OCI-LY3 (cell line): ENCODE data around the gene MAT2A.

ENCODE experiments used
- EZH2phosphoT487 ChIP-seq: fragments of 200-600 bp; shearing (Covaris generic); IDR thresholded peaks from 2 replicates; pipeline ENCODE4 v1.6.1; 2018; ENCODE audit warnings: antibody characterized with exemption, mixed run types, low read depth
- TF ChIP-seq, protein P1 (sequence below): fragments of 200-600, 300-600 bp; sonication (generic); IDR thresholded peaks from 2 replicates; pipeline ENCODE4 v1.5.1; 2014; ENCODE audit warnings: antibody characterized with exemption, low read length, low read depth

DNA sequence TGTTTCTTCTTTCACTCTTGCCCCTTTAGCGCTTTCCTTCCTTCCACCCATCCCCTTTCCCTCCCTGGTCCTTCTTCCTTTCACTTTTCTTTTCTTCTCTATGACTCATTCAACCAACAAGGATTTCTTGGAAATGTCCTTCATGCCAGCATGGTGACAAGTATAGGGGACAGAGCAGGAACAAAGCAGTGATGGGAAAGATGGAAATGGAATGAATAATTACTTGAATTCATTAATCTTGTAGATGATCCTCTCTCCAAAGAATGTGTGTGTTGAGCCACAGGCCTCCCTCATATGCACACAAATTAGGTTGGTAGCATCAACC, 46.8 kb downstream of the MAT2A start:
- TF ChIP-seq, protein P1, sequence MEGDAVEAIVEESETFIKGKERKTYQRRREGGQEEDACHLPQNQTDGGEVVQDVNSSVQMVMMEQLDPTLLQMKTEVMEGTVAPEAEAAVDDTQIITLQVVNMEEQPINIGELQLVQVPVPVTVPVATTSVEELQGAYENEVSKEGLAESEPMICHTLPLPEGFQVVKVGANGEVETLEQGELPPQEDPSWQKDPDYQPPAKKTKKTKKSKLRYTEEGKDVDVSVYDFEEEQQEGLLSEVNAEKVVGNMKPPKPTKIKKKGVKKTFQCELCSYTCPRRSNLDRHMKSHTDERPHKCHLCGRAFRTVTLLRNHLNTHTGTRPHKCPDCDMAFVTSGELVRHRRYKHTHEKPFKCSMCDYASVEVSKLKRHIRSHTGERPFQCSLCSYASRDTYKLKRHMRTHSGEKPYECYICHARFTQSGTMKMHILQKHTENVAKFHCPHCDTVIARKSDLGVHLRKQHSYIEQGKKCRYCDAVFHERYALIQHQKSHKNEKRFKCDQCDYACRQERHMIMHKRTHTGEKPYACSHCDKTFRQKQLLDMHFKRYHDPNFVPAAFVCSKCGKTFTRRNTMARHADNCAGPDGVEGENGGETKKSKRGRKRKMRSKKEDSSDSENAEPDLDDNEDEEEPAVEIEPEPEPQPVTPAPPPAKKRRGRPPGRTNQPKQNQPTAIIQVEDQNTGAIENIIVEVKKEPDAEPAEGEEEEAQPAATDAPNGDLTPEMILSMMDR: no peak
- TF ChIP-seq EZH2phosphoT487: no peak
